Effector memory CD4-positive, alpha-beta T cell (primary cell): ENCODE results near the gene ETV3.
A peak's percentile ranks its signal among the peaks of the same experiment; 100 is the strongest.

Experiments
- DNase-seq, 3 donors: peaks; one replicate each; pipeline ENCODE4 v3.0.0-alpha.2; 2020
- H3K27ac ChIP-seq: 2 replicates; pipeline ENCODE4 v1.7.0; 2013; ENCODE audit warnings: mild to moderate bottlenecking, low read length, moderate library complexity; ENCODE audit not compliant: insufficient read depth, poor library complexity, severe bottlenecking
- H3K27me3 ChIP-seq: replicated peaks from 2 replicates; pipeline ENCODE4 v1.7.0; 2013; ENCODE audit warnings: mild to moderate bottlenecking, low read length; ENCODE audit not compliant: insufficient read depth, control insufficient read depth, poor library complexity, severe bottlenecking
- H3K36me3 ChIP-seq: 2 replicates; pipeline ENCODE4 v1.7.0; 2013; ENCODE audit warnings: mild to moderate bottlenecking, low read length, moderate library complexity; ENCODE audit not compliant: control insufficient read depth, insufficient read depth
- H3K4me1 ChIP-seq: 2 replicates; pipeline ENCODE4 v1.7.0; 2013; ENCODE audit warnings: low read length, mild to moderate bottlenecking; ENCODE audit not compliant: control insufficient read depth, insufficient read depth, poor library complexity, severe bottlenecking
- H3K4me3 ChIP-seq: 2 replicates; pipeline ENCODE4 v1.7.0; 2013; ENCODE audit warnings: low read length, low read depth, mild to moderate bottlenecking; ENCODE audit not compliant: insufficient read depth, poor library complexity, severe bottlenecking
- H3K9me3 ChIP-seq: 2 replicates; pipeline ENCODE4 v1.7.0; 2013; ENCODE audit warnings: mild to moderate bottlenecking, low read length, moderate library complexity; ENCODE audit not compliant: control insufficient read depth

ETV3 gene

GRCh38 chr1:157098519-157098918 lies 39.7 kb downstream of the ETV3 start:
- no peaks in the 10 kb centered on the region for H3K4me1 ChIP-seq
- no peaks in the 10 kb centered on the region for H3K36me3 ChIP-seq
- DNase-seq = no peak
- H3K4me3 ChIP-seq = no peak overlapping the region
- no peaks in the 10 kb centered on the region for H3K27me3 ChIP-seq
- no peak overlapping the region for H3K27ac ChIP-seq
- no peaks in the 10 kb centered on the region for H3K9me3 ChIP-seq

DNA sequence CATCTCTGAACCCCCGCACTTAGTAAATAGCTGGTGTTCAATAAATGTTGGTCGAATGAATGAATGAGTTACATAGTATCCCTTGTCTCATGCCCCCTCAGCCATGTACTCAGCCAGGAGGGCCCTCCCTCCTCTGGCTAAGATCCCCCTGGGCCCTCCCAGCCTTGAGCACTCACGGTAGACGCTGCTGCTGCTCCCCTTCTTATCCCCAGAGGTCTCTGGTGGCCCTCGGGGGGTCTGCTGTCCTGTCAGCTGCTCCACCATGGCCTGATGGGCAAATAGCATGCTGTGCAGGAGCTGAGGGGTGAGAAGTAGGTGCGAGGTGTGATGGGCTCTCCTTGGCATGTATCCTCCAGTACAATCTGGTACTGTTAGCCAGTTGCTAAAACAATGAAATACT lies 40.5 kb downstream of the ETV3 start:
- DNase-seq = no peak
- no peaks in the 10 kb centered on the region for H3K4me1 ChIP-seq
- H3K36me3 ChIP-seq = no peaks in the 10 kb centered on the region
- H3K27me3 ChIP-seq = no peaks in the 10 kb centered on the region
- no peak overlapping the region for H3K4me3 ChIP-seq
- H3K27ac ChIP-seq = no peak overlapping the region
- no peaks in the 10 kb centered on the region for H3K9me3 ChIP-seq

DNA sequence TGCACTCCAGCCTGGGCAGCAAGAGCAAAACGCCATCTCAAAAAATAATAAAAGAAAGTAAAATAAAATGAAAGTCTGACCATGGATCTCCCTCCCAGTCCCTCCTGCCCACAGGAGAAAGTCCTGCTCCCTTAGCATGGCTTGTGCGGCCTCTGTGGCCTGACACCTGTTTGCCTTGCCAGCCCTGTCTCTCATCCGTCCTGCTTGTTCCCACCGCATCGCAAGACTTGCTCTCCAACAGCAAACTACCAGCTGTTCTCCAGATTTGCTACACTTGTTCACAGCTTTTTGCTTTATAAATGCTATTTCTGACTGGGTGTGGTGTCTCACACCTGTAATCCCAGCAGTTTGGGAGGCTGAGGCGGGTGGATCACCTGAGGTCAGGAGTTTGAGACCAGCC lies 41.3 kb downstream of the ETV3 start:
- Histone ChIP-seq H3K36me3 (no peaks in the 10 kb centered on the region), H3K9me3 (no peaks in the 10 kb centered on the region), H3K27me3 (no peaks in the 10 kb centered on the region), H3K27ac (no peak overlapping the region), H3K4me3 (no peak overlapping the region), H3K4me1 (no peaks in the 10 kb centered on the region)
- no peak for DNase-seq

DNA sequence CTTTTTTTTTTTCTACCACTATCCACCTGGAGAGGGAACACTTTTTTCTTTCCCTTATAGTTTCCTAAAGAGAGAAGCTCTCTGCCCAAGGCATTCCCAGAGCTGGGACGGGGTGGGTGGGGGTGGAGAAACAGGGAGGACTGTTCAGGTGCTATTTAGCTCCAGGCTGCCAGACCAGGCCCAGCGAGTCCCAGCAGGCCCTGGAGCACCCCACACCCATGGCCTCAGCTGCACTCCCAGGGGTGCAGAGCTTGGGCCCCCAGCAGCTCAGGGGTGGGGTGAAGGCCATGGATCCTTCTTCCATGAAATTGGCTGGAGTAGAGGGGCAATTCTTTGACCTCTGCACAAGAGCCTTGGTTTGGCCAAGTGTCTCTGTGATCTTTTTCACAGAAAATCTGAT lies 42.6 kb downstream of the ETV3 start:
- H3K4me3 ChIP-seq = no peak overlapping the region
- no peak for DNase-seq
- H3K9me3 ChIP-seq = no peaks in the 10 kb centered on the region
- no peaks in the 10 kb centered on the region for H3K36me3 ChIP-seq
- no peaks in the 10 kb centered on the region for H3K4me1 ChIP-seq
- H3K27ac ChIP-seq = no peak overlapping the region
- H3K27me3 ChIP-seq = no peaks in the 10 kb centered on the region

GRCh38 chr1:157095091-157095490 lies 43.1 kb downstream of the ETV3 start:
- Histone ChIP-seq H3K27ac (no peak overlapping the region), H3K36me3 (no peaks in the 10 kb centered on the region), H3K9me3 (no peaks in the 10 kb centered on the region), H3K4me1 (peaks cover 3% of the 10 kb centered on the region), H3K4me3 (no peak overlapping the region), H3K27me3 (no peaks in the 10 kb centered on the region)
- DNase-seq = no peak

GRCh38 chr1:157092831-157093230 lies 45.4 kb downstream of the ETV3 start:
- Histone ChIP-seq H3K27ac (no peak overlapping the region), H3K27me3 (no peaks in the 10 kb centered on the region), H3K4me3 (no peak overlapping the region), H3K36me3 (no peaks in the 10 kb centered on the region), H3K4me1 (peaks cover 5% of the 10 kb centered on the region), H3K9me3 (no peaks in the 10 kb centered on the region)
- no peak for DNase-seq

DNA sequence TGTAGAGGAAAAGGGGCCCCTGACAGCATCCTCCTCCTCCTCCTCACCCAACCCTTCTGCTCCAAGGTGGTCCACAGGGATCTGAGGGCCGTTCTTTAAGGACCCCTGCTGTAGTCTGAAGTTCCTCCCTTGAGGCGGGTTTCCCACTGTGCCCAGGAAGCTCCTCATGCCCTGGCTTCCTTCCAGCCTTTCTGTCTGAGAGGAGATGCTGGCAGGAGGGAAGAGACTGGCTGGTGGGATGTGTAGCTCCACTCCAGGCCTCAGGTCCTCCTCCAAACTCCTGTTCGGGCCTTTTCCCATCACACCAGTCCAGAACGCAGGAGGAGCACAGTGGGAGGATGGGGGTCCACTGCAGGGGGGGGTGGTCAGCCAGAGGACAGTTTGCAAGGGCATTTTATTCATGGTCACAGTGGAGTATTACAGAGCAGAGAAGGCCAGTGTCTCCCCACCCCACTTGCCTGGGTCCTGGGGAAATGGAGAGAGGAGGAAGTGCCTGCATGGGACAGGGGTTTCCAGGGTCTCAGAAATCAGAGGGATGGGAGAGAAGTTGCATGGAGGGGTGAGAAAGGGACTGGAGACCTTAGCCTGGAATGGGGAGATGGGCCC lies 46.4 kb downstream of the ETV3 start:
- Histone ChIP-seq H3K4me1 (peaks cover 5% of the 10 kb centered on the region), H3K9me3 (no peaks in the 10 kb centered on the region), H3K36me3 (no peaks in the 10 kb centered on the region), H3K27me3 (no peaks in the 10 kb centered on the region), H3K27ac (no peak overlapping the region), H3K4me3 (no peak overlapping the region)
- DNase-seq = no peak

DNA sequence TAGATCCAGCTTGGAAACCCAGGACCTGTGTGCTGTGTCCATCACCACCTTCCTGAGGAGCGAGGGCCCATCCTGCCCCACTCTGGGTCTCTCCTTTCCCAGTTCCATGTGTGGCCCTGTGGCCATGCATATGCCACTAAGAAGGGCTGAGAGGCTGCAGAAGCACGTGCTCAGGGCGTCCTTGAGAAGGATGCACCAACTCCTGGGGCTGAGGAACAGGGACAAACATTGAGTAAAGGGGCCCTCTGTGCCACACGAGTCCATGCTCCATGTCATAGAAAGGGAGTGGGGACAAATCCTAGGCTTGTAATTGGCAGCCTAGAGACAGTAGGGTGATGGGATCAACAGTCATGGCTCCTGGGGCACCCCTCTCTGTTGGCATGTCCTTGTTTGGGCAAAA lies 47.0 kb downstream of the ETV3 start:
- no peak for DNase-seq
- Histone ChIP-seq H3K4me1 (peaks cover 5% of the 10 kb centered on the region), H3K36me3 (no peaks in the 10 kb centered on the region), H3K9me3 (no peaks in the 10 kb centered on the region), H3K27me3 (no peaks in the 10 kb centered on the region), H3K27ac (no peak overlapping the region), H3K4me3 (no peak overlapping the region)

- H3K4me3 ChIP-seq = no peak overlapping the region
- H3K27me3 ChIP-seq = no peaks in the 10 kb centered on the region
- H3K4me1 ChIP-seq = peaks cover 5% of the 10 kb centered on the region
- DNase-seq = no peak
- no peaks in the 10 kb centered on the region for H3K9me3 ChIP-seq
- no peak overlapping the region for H3K27ac ChIP-seq
- H3K36me3 ChIP-seq = no peaks in the 10 kb centered on the region
These were observed 47.4 kb downstream of the ETV3 start for GRCh38 chr1:157090771-157091170.

DNA sequence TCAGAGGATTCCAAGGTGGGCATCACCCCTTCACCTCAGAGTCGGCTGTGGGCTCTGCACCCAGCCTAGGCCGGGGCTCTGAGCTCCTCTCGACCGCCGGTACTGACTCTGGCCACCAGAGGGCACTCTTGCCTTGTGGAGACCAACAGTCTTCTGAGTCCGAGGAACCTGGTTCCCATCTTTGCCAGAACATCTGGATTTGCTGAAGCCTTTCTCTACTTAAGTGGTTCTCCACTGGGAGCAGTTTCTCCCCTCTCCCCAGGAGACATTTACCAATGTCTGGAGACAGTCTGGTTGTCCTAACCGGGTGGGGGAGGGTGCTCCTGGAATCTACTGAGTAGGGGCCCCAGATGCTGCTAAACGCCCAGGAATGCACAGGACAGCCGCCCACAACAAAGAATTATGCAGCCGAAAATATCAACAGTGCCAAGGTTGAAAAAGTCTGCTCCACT lies 48.0 kb downstream of the ETV3 start:
- DNase-seq = peak; percentile 61 to 77 (median 71)
- peaks cover 5% of the 10 kb centered on the region for H3K4me1 ChIP-seq
- no peak overlapping the region for H3K27ac ChIP-seq
- no peak overlapping the region for H3K4me3 ChIP-seq
- no peaks in the 10 kb centered on the region for H3K9me3 ChIP-seq
- H3K36me3 ChIP-seq = no peaks in the 10 kb centered on the region
- H3K27me3 ChIP-seq = no peaks in the 10 kb centered on the region
